ENCODE measurements around the gene CDHR5. TPM values are rescaled to one million over a fixed set of nuclear protein-coding genes. Genes with fewer than 3 reads are reported as not detected.
A peak's percentile ranks its signal among the peaks of the same experiment; 100 is the strongest.

CDHR5 gene
- total RNA-seq, 2 experiments from 2014 or later: not detected

GRCh38 chr11:607020-607780, 17.6 kb downstream of the CDHR5 start:
- CTCF ChIA-PET: interaction anchor here (1.6 kb wide), 1 partner anchor 52 kb away, joined by 5 read pairs; no protein-coding TSS in a partner anchor
- H3K9me3 Mint-ChIP-seq (ENCODE audit: low read depth): no peaks in the 10 kb centered on the region
- no peak for DNase-seq
- no peak for ATAC-seq
- H3K4me3 Mint-ChIP-seq: no peak overlapping the region
- H3K36me3 Mint-ChIP-seq: peaks cover 35% of the 10 kb centered on the region
- no peaks in the 10 kb centered on the region for H3K27me3 Mint-ChIP-seq
- H3K27ac Mint-ChIP-seq: no peak overlapping the region
- peaks cover 4% of the 10 kb centered on the region for H3K4me1 Mint-ChIP-seq

GRCh38 chr11:606245-606644, 18.5 kb downstream of the CDHR5 start:
- CTCF ChIA-PET: interaction anchor here (1.6 kb wide), 1 partner anchor 51 kb away, joined by 5 read pairs; no protein-coding TSS in a partner anchor
- DNase-seq (no peak), ATAC-seq (no peak)
- no peak overlapping the region for H3K27ac Mint-ChIP-seq
- no peak overlapping the region for H3K4me3 Mint-ChIP-seq
- H3K9me3 Mint-ChIP-seq (ENCODE audit: low read depth): no peaks in the 10 kb centered on the region
- no peaks in the 10 kb centered on the region for H3K27me3 Mint-ChIP-seq
- H3K36me3 Mint-ChIP-seq: peaks cover 34% of the 10 kb centered on the region
- H3K4me1 Mint-ChIP-seq: peaks cover 3% of the 10 kb centered on the region

DNA sequence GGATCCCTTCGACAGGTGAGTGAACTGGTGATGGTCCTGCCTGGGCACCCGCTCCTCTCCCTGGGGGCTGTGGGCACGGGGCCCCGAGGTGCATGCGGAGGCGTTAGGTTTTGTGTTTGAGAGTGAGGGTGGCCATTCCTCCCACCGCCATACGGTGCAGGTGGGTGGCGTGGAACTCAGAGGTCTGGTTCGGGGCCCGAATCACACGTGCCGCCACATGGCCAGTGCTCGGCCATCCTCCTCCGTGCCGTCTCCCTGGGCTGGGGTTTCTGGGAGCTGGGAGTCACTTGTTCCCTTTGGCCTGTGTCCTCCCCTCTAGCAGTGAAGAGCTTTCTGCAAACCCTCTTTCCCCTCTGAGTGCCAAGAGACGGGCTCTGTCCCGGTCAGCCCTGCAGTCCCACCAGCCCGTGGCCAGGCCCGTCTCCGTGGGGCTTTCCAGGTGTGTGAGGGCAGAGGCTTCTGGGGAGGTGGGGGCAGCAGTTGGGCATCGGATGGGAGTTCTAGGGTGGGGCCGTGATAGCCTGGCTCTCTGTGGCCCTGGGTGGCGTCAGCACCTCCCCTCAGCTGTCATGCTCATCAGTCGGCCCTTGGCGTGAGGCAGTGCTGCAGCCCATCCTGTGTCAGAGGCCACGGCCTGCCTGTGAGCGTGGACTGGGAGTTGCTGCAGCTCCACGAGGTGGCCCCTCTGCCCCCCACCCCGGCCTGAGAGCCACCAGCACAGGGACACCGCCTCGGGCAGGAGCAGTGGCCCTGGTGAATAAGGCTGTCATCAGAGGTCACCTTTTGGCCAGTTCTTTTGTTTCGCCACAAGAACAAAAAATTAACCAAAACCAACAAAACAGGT, 19.2 kb downstream of the CDHR5 start:
- H3K36me3 Mint-ChIP-seq: peaks cover 29% of the 10 kb centered on the region
- CTCF ChIA-PET: interaction anchor here (1.6 kb wide), 1 partner anchor 50 kb away, joined by 5 read pairs; no protein-coding TSS in a partner anchor
- H3K4me1 Mint-ChIP-seq: no peaks in the 10 kb centered on the region

DNA sequence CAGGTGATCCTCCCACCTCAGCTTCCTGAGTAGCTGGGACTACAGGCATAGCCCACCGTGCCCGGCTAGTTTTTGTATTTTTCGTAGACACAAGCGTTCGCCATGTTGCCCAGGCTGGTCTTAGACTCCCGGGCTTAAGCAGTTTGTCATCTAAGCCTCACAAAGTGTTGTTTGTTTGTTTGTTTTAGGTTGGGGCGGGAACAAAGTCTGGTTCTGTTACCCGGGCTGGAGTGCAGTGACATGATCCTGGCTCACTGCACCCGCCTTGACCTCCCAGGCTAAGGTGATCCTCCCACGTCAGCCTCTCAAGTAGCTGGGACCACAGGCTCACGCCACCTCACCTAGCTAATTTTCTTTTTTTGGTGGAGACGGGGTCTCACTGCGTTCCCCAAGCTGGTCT, 21.6 kb downstream of the CDHR5 start:
- CTCF ChIA-PET: interaction anchor here (0.9 to 1.4 kb wide), 2 partner anchors 9 to 120 kb away, joined by 3 to 6 read pairs; no protein-coding TSS in a partner anchor
- Mint-ChIP-seq H3K27me3 (no peaks in the 10 kb centered on the region), H3K4me3 (no peak overlapping the region), H3K36me3 (peaks cover 35% of the 10 kb centered on the region), H3K9me3 (ENCODE audit: low read depth) (no peaks in the 10 kb centered on the region), H3K4me1 (no peaks in the 10 kb centered on the region), H3K27ac (no peak overlapping the region)
- ATAC-seq: no peak
- no peak for DNase-seq

More for the DNA sequence above, 19.2 kb downstream of the CDHR5 start:
- H3K27ac Mint-ChIP-seq: no peak overlapping the region
- ATAC-seq: no peak
- DNase-seq: no peak
- H3K9me3 Mint-ChIP-seq (ENCODE audit: low read depth): no peaks in the 10 kb centered on the region
- no peak overlapping the region for H3K4me3 Mint-ChIP-seq
- no peaks in the 10 kb centered on the region for H3K27me3 Mint-ChIP-seq

GRCh38 chr11:601573-602245, 23.0 kb downstream of the CDHR5 start:
- Mint-ChIP-seq H3K27me3 (no peaks in the 10 kb centered on the region), H3K4me3 (no peak overlapping the region), H3K9me3 (ENCODE audit: low read depth) (no peaks in the 10 kb centered on the region), H3K27ac (no peak overlapping the region), H3K36me3 (peaks cover 36% of the 10 kb centered on the region), H3K4me1 (peaks cover 5% of the 10 kb centered on the region)
- ATAC-seq: no peak
- DNase-seq: no peak
- CTCF ChIA-PET: no interaction called here

- Mint-ChIP-seq H3K27ac (no peak overlapping the region), H3K27me3 (no peaks in the 10 kb centered on the region), H3K4me3 (no peak overlapping the region), H3K36me3 (peaks cover 39% of the 10 kb centered on the region), H3K9me3 (ENCODE audit: low read depth) (no peaks in the 10 kb centered on the region), H3K4me1 (peaks cover 28% of the 10 kb centered on the region)
- CTCF ChIA-PET: no interaction called here
- DNase-seq (no peak), ATAC-seq (no peak)
These were observed 26.6 kb downstream of the CDHR5 start for GRCh38 chr11:598005-598680.

- CTCF ChIA-PET: no interaction called here
- ATAC-seq (no peak), DNase-seq (no peak)
- H3K4me3 Mint-ChIP-seq: no peak overlapping the region
- H3K9me3 Mint-ChIP-seq (ENCODE audit: low read depth): no peaks in the 10 kb centered on the region
- H3K36me3 Mint-ChIP-seq: peaks cover 47% of the 10 kb centered on the region
- peak overlapping the region; percentile 61 for H3K27ac Mint-ChIP-seq
- peaks cover 28% of the 10 kb centered on the region for H3K4me1 Mint-ChIP-seq
- H3K27me3 Mint-ChIP-seq: no peaks in the 10 kb centered on the region
These were observed 27.5 kb downstream of the CDHR5 start for GRCh38 chr11:597166-597725.

DNA sequence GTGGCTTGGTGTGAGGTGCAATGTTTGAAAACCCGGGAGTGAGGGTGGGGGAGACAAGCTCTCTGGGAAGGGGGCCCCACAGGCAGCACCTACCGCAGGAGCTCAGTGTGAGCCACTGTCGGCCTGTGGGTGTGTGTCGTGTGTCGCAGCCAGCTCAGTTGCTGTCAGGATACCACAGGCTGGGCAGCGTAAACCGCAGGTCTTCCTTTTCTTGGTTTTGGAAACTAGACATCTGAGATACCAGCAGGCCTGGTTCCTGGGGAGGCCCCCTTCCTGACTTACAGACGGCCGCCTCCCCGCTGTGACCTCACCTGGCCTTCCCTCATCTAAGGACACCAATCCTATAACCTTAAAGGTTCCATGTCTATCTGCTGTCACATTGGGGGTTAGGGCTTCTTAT, 28.4 kb downstream of the CDHR5 start:
- H3K27me3 Mint-ChIP-seq: no peaks in the 10 kb centered on the region
- peak; percentile 50 for ATAC-seq
- H3K36me3 Mint-ChIP-seq: peaks cover 45% of the 10 kb centered on the region
- DNase-seq: peak; percentile 82
- CTCF ChIA-PET: interaction anchor here (1.0 to 1.6 kb wide), 2 partner anchors 9 to 41 kb away, joined by 6 to 8 read pairs; no protein-coding TSS in a partner anchor
- peaks cover 28% of the 10 kb centered on the region for H3K4me1 Mint-ChIP-seq
- H3K9me3 Mint-ChIP-seq (ENCODE audit: low read depth): no peaks in the 10 kb centered on the region
- peak overlapping the region; percentile 79 for H3K27ac Mint-ChIP-seq
- peak overlapping the region; percentile 4 for H3K4me3 Mint-ChIP-seq

- CTCF ChIA-PET: interaction anchor here (1.0 to 1.6 kb wide), 3 partner anchors 8 to 40 kb away, joined by 3 to 8 read pairs (median 6); no protein-coding TSS in a partner anchor
- Mint-ChIP-seq H3K9me3 (ENCODE audit: low read depth) (no peaks in the 10 kb centered on the region), H3K36me3 (peaks cover 47% of the 10 kb centered on the region), H3K4me1 (peaks cover 28% of the 10 kb centered on the region), H3K27me3 (no peaks in the 10 kb centered on the region), H3K4me3 (no peak overlapping the region), H3K27ac (peak overlapping the region; percentile 79)
- DNase-seq: no peak
- ATAC-seq: no peak
These were observed 29.4 kb downstream of the CDHR5 start for GRCh38 chr11:595400-595799.

DNA sequence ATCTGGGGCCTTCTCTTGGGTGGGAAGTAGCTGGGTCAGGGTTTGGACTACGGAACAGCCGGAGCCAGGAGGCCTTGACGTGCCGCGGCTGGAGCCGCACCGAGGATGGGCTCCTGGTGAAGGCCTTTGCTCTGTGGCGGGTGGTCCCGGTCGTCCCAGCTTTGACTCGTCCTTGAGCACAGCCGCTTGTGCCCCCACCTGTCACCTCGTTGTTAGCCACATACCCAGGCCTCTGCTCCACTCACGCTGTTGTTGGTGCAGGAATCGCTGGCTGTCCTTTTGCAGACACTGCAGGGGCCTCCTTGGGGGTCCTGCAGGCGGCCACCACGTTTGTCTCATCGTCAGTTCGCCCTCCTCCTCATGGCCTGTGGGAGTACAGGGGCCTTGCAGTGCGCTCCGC, 31.4 kb downstream of the CDHR5 start:
- Mint-ChIP-seq H3K27me3 (no peaks in the 10 kb centered on the region), H3K9me3 (ENCODE audit: low read depth) (no peaks in the 10 kb centered on the region), H3K36me3 (peaks cover 54% of the 10 kb centered on the region), H3K4me3 (no peak overlapping the region), H3K27ac (peak overlapping the region; percentile 40), H3K4me1 (peaks cover 43% of the 10 kb centered on the region)
- CTCF ChIA-PET: no interaction called here
- no peak for DNase-seq
- no peak for ATAC-seq

DNA sequence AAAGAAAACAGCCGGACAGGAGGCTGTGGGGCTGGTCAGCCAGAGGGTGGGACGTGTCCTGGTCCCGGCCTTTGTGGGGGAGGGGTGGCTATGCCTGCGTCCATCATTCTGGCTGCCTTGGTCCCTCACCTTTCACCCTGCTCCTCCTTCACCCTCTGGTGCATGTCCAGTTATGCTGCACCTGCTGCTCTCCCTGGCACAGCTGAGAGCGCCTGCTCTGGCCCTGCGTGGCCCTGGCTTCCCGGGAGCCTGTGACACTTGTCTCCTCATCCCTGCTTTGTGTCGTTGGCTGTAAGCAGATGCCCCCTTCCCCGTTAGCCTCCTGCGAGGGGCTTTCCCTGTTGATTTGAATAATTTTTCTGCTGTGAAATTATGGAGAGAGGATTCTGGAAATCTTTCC, 31.8 kb downstream of the CDHR5 start:
- no peak overlapping the region for H3K4me3 Mint-ChIP-seq
- DNase-seq (no peak), ATAC-seq (no peak)
- peak overlapping the region; percentile 40 for H3K27ac Mint-ChIP-seq
- H3K27me3 Mint-ChIP-seq: no peaks in the 10 kb centered on the region
- H3K4me1 Mint-ChIP-seq: peaks cover 47% of the 10 kb centered on the region
- peaks cover 55% of the 10 kb centered on the region for H3K36me3 Mint-ChIP-seq
- CTCF ChIA-PET: no interaction called here
- H3K9me3 Mint-ChIP-seq (ENCODE audit: low read depth): no peaks in the 10 kb centered on the region

DNA sequence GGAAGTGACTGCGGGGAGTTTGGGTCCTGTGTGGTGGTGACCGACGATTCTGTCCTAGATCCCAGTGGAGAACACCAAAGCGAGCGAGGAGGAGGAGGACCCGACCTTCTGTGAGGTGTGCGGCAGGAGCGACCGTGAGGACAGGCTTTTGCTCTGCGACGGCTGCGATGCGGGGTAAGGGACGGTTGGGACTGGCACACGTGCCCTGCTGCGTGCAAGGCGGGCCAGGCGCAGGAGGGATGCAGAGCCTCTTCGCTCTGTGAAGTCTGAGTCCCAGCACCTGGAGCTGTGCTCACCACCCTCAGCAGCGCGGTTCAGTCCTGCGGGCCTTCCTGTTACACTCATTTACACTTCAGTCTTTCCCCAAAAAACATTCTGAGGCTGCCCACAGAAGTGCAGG, 32.3 kb downstream of the CDHR5 start:
- Mint-ChIP-seq H3K27me3 (no peaks in the 10 kb centered on the region), H3K27ac (no peak overlapping the region), H3K36me3 (peaks cover 57% of the 10 kb centered on the region), H3K4me3 (no peak overlapping the region), H3K9me3 (ENCODE audit: low read depth) (no peaks in the 10 kb centered on the region), H3K4me1 (peaks cover 51% of the 10 kb centered on the region)
- ATAC-seq (no peak), DNase-seq (no peak)
- CTCF ChIA-PET: interaction anchor here (0.7 kb wide), 1 partner anchor 190 kb away, joined by 3 read pairs; no protein-coding TSS in a partner anchor
